Thoracic aorta (tissue), 2 donors: ENCODE measurements around the gene MYOM3. TPM values are rescaled to one million over a fixed set of nuclear protein-coding genes. Genes with fewer than 3 reads are reported as not detected.
"Not testable (repeated sequence)": the region's sequence is repeated elsewhere in the genome, so short reads cannot be mapped to it uniquely, and the experiment has no call there.

Source experiments
- ATAC-seq: fragments of 150-250 bp; one replicate; pipeline ENCODE4 v1.8.0; 2017; ENCODE audit warnings: low read depth; ENCODE audit not compliant: insufficient number of reproducible peaks, low FRiP score
- DNase-seq: peaks from one replicate; pipeline ENCODE4 v3.0.0-alpha.2; 2020; ENCODE audit warnings: low spot score
- H3K27ac ChIP-seq, 2 donors: fragments of 200-600 bp; sonication (generic); 1 replicate in 1 of 2; 2 replicates in 1 of 2; pipeline ENCODE4 v1.5.1; 2016; ENCODE audit warnings: mild to moderate bottlenecking in 2 of 2, moderate library complexity in 2 of 2
- H3K27me3 ChIP-seq: fragments of 200-600 bp; sonication (generic); replicated peaks from 2 replicates; pipeline ENCODE4 v1.6.0; 2016; ENCODE audit warnings: mild to moderate bottlenecking; ENCODE audit not compliant: insufficient read depth
- H3K36me3 ChIP-seq: fragments of 200-600 bp; sonication (generic); one replicate; pipeline ENCODE4 v1.5.1; 2016
- H3K4me1 ChIP-seq, 2 donors: fragments of 200-600 bp; sonication (generic); 1 replicate in 1 of 2; 2 replicates in 1 of 2; pipeline versions ENCODE4 v1.5.1 to v1.6.0; 2016; ENCODE audit warnings: low read depth in 2 of 2, mild to moderate bottlenecking in 1 of 2; ENCODE audit not compliant: control insufficient read depth in 1 of 2
- H3K4me3 ChIP-seq: fragments of 200-600 bp; sonication (generic); 2 replicates; pipeline ENCODE4 v1.5.1; 2016; ENCODE audit warnings: mild to moderate bottlenecking
- H3K9me3 ChIP-seq: fragments of 200-600 bp; sonication (generic); 2 replicates; pipeline ENCODE4 v1.5.1; 2016
- total RNA-seq, 2 donors: library from RNA; depleted of rRNA; stranded (reverse); fragments of >200 nt; gene quantifications; one replicate each; pipeline versions ENCODE4 v1.1.0 to v1.2.3, GENCODE V29; 2016
- TF ChIP-seq, protein P1 (sequence below): fragments of 200-600 bp; sonication (generic); IDR thresholded peaks from one replicate; pipeline ENCODE4 v1.5.1; 2019; ENCODE audit warnings: antibody characterized with exemption

The MYOM3 gene
- total RNA-seq, 2 donors from 2014 or later = 1.5 to 1.6 TPM

DNA sequence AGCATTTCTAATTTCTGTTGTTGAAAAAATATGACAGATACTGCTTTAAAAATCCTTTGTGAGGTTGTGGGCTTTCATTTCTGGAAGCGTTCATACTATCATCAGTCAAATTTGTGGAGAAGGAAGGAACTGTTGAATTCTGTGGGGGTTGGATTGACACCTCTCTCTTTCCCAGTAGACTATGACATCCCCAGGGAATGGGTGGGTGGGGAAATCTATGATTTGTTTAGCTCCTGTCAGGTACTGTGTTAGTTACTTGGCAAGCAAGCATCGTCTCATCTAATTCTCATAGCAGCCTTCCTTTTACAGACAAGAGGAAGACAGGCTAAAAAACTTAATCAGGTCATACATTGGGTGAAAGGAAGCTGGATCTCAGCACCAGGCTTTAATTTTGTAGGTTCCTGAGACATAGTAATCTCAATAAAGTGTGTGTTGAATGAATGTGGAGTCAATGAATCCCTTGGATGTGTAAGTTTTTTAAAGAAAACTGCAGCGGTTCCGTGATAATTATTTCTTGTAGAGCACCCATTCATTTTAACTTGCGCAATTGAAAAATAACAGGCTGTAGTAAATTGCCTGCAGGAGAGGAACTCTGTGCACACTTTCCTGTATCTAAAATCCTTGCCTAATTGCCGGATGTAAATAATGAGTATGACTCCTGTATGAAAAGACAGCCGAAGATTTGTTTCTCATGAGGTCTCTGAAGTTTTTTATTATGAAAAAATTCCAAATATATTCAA lies 60.6 kb downstream of the MYOM3 start:
- no peak for ATAC-seq
- no peak overlapping the region for H3K27ac ChIP-seq

GRCh38 chr1:24049733-24050132 lies 62.2 kb downstream of the MYOM3 start:
- Histone ChIP-seq H3K36me3 (no peaks in the 10 kb centered on the region), H3K27me3 (no peaks in the 10 kb centered on the region), H3K4me1 (peaks cover 13 to 20% of the 10 kb centered on the region in 2 donors), H3K4me3 (no peak overlapping the region), H3K27ac (no peak overlapping the region), H3K9me3 (no peaks in the 10 kb centered on the region)
- TF ChIP-seq, protein P1, sequence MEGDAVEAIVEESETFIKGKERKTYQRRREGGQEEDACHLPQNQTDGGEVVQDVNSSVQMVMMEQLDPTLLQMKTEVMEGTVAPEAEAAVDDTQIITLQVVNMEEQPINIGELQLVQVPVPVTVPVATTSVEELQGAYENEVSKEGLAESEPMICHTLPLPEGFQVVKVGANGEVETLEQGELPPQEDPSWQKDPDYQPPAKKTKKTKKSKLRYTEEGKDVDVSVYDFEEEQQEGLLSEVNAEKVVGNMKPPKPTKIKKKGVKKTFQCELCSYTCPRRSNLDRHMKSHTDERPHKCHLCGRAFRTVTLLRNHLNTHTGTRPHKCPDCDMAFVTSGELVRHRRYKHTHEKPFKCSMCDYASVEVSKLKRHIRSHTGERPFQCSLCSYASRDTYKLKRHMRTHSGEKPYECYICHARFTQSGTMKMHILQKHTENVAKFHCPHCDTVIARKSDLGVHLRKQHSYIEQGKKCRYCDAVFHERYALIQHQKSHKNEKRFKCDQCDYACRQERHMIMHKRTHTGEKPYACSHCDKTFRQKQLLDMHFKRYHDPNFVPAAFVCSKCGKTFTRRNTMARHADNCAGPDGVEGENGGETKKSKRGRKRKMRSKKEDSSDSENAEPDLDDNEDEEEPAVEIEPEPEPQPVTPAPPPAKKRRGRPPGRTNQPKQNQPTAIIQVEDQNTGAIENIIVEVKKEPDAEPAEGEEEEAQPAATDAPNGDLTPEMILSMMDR = no peak
- no peak for ATAC-seq
- DNase-seq = no peak

More for the DNA sequence above, 60.6 kb downstream of the MYOM3 start:
- H3K4me3 ChIP-seq = no peak overlapping the region
- H3K36me3 ChIP-seq = no peaks in the 10 kb centered on the region
- DNase-seq = no peak
- no peaks in the 10 kb centered on the region for H3K27me3 ChIP-seq
- peaks cover 5 to 11% of the 10 kb centered on the region in 2 donors for H3K4me1 ChIP-seq
- TF ChIP-seq, protein P1 = no peak
- H3K9me3 ChIP-seq = no peaks in the 10 kb centered on the region

DNA sequence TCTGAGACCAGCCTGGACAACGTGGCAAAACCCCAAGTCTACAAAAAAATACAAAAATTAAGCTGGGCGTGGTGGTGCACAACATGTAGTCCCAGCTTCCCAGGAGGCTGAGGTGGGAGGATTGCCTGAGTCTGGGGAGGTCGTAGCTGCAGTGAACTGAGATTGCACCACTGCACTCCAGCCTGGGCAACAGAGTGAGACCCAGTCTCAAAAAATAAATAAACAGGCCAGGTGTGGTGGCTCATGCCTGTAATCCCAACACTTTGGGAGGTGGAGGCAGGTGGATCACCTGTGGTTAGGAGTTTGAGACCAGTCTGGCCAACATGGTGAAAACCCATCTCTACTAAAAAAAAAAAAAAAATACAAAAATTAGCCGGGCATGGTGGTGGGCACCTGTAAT lies 63.0 kb downstream of the MYOM3 start:
- not testable (repeated sequence) for H3K36me3 ChIP-seq, H3K27me3 ChIP-seq, ATAC-seq, H3K27ac ChIP-seq, DNase-seq, H3K4me3 ChIP-seq, H3K9me3 ChIP-seq
- peaks cover 13 to 20% of the 10 kb centered on the region in 2 donors for H3K4me1 ChIP-seq

DNA sequence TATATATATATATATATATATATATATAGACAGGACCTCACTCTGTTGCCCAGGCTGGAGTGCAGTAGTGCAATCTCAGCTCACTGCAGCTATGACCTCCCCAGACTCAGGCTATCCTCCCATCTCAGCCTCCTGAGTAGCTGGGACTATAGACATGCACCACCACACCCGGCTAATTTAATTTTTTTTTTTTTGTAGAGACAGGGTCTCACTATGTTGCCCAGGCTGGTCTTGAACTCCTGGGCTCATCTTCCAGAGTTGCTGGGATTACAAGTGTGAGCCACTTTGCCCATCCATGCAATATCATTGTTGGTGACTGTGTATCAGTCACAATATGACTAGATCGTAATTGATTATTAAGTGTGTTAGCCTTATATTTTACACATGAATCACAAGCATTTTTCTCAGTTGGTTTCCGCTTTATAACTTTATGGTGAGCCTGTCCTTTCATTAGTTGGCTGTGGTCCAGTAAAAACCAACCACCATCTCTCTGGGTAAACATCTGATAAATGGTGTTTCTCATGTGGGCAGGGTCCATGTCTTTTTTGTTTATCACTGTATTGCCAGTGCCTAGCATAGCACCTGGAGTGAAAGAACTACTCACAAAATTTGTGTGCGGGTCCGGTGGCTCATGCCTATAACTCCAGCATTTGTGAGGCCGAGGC lies 63.6 kb downstream of the MYOM3 start:
- TF ChIP-seq, protein P1 = no peak
- no peak for ATAC-seq
- no peak for DNase-seq

GRCh38 chr1:24047110-24047477 lies 64.8 kb downstream of the MYOM3 start:
- Histone ChIP-seq H3K27me3 (no peaks in the 10 kb centered on the region), H3K4me1 (peaks cover 13 to 20% of the 10 kb centered on the region in 2 donors), H3K9me3 (no peaks in the 10 kb centered on the region), H3K27ac (peak overlapping the region in 1 of 2 donors; percentile 46), H3K4me3 (no peak overlapping the region), H3K36me3 (no peaks in the 10 kb centered on the region)
- TF ChIP-seq, protein P1 = no peak
- DNase-seq (peak; percentile 28), ATAC-seq (no peak)

More for the DNA sequence above, 63.6 kb downstream of the MYOM3 start:
- Histone ChIP-seq H3K9me3 (no peaks in the 10 kb centered on the region), H3K27ac (no peak overlapping the region), H3K36me3 (no peaks in the 10 kb centered on the region), H3K4me3 (no peak overlapping the region), H3K4me1 (peaks cover 13 to 20% of the 10 kb centered on the region in 2 donors), H3K27me3 (no peaks in the 10 kb centered on the region)
